Muscle layer of colon (tissue), 2 donors: ENCODE measurements around the gene GRIN2C.
A peak's percentile ranks its signal among the peaks of the same experiment; 100 is the strongest.

Experiments used
- H3K27ac ChIP-seq: one replicate; pipeline ENCODE4 v1.7.0; 2013; ENCODE audit warnings: low read depth, mild to moderate bottlenecking, low read length, moderate library complexity
- H3K27me3 ChIP-seq, 2 donors: one replicate each; pipeline ENCODE4 v1.7.0; 2013; ENCODE audit warnings: low read length in 2 of 2, mild to moderate bottlenecking in 2 of 2; ENCODE audit not compliant: insufficient read depth in 2 of 2, control insufficient read depth in 1 of 2
- H3K36me3 ChIP-seq: one replicate; pipeline ENCODE4 v1.7.0; 2013; ENCODE audit warnings: mild to moderate bottlenecking, low read length; ENCODE audit not compliant: insufficient read depth
- H3K4me1 ChIP-seq: one replicate; pipeline ENCODE4 v1.7.0; 2013; ENCODE audit warnings: mild to moderate bottlenecking, low read length; ENCODE audit not compliant: insufficient read depth
- H3K4me3 ChIP-seq, 2 donors: one replicate each; pipeline ENCODE4 v1.7.0; 2013; ENCODE audit warnings: low read length in 2 of 2, low read depth in 1 of 2, mild to moderate bottlenecking in 1 of 2, moderate library complexity in 1 of 2
- H3K9ac ChIP-seq: one replicate; pipeline ENCODE4 v1.7.0; 2013; ENCODE audit warnings: low read length
- H3K9me3 ChIP-seq: one replicate; pipeline ENCODE4 v1.7.0; 2013; ENCODE audit warnings: mild to moderate bottlenecking, low read length
- donor health status: abdominal sarcoma.
- donor health status: Adenocarcinoma of cecum.

Gene GRIN2C

DNA sequence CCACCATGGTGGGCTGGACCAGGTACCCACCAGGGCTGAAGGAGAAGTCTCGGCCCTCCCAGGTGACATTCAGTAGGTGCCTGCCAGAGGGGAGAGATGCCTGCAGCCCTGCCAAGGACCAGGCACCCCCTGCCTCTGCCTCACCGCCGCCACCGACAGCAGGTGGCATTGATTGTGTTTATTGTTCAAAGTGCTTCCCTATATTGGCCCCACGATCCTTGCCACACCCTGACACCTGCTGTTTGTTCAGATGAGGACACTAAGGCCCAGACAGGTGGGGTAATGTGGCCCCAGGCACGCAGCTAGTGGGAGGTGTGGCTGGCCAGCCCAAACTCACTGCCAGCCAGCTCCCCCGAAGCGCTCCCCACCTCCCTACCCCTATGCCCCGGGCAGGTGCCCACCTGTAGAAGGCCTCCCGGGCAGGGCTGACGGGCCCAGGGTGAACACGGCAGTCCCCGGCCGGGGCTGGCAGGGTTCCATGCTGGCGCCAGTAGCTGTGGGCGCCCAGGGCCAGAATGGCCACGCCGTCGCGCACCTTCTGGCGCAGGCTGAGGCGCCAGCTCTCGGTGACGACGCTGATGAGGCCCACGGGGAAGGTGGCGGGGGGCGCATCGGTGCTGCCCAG, 8.0 kb downstream of the GRIN2C start:
- Histone ChIP-seq H3K9ac (no peak overlapping the region), H3K4me3 (no peak overlapping the region), H3K4me1 (no peaks in the 10 kb centered on the region), H3K27ac (no peak overlapping the region), H3K36me3 (no peaks in the 10 kb centered on the region), H3K27me3 (peaks cover 33 to 64% of the 10 kb centered on the region in 2 donors), H3K9me3 (no peaks in the 10 kb centered on the region)

DNA sequence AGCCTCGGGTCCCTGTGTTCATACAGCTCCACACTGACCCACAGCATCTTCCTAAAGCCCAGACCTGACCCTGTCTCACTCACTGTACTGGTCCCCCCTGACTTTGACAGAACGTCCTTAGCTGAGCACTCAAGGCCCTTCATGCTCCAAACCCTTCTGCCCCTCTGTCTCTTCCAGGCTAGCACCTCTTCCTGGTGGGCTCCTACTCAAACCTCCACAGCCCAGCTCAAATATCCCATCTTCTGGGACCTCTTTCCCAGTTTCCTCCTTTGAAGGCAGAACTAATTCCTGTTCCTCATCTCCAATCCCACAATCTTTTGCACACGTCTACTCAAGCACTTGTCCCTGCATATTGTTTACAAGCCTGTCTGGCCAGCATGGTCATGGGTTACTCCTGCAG, 8.8 kb downstream of the GRIN2C start:
- Histone ChIP-seq H3K9ac (no peak overlapping the region), H3K9me3 (no peaks in the 10 kb centered on the region), H3K4me1 (no peaks in the 10 kb centered on the region), H3K27me3 (peaks cover 31 to 59% of the 10 kb centered on the region in 2 donors), H3K4me3 (no peak overlapping the region), H3K36me3 (no peaks in the 10 kb centered on the region), H3K27ac (no peak overlapping the region)

DNA sequence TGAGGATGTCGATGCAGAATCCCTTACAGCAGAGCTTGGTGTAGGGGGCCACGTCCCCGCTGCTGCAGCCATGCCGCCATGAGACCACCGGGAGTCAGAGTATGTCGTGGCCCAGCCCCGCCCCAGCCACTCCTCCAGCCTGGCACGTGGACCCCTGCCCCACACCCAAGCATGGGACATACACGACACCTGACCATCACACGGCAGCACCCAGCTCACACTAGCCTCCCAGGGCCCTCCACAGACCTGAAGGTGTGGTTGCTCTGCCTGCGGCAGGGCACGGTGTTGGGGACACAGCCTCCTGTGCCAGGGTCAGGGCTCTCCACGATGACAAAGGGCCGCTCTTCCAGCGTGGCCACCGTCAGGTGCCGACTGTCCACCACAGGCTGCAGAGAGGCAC, 9.4 kb downstream of the GRIN2C start:
- Histone ChIP-seq H3K36me3 (no peaks in the 10 kb centered on the region), H3K27me3 (peaks cover 25 to 53% of the 10 kb centered on the region in 2 donors), H3K9me3 (no peaks in the 10 kb centered on the region), H3K27ac (no peak overlapping the region), H3K4me3 (no peak overlapping the region), H3K9ac (no peak overlapping the region), H3K4me1 (no peaks in the 10 kb centered on the region)

DNA sequence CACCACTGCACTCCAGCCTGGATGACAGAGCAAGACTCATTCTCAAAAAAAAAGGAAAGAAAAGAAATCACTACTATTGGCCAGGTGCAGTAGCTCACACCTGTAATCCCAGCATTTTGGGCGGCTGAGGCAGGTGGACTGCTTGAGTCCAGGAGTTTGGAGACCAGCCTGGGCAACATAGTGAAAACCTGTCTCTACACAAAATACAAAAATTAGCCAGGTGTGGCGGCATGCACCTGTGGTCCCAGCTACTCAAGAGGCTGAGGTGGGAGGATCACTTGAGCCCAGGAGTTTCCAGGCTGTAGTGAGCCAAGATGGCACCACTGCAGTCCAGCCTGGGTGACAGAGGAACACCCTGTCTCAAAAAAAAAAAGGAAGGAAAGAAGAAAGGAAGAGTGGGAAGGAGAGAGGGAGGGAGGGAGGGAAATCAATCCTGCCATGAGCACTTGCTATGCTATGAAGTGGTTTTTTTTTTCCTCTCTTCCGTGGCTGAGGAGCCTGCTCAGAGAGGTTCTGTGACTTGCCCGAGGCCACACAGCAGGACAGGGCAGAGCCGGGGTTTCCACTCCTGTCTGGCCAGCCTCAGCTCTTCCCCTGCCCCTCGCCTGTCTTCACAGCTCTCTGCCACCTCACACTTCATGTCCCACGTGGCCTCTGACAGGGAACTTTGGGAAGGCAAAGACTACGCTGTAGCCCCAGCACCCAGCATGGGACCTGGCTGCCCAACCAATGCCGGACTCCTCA, 10.9 kb downstream of the GRIN2C start:
- Histone ChIP-seq H3K9me3 (no peaks in the 10 kb centered on the region), H3K4me1 (no peaks in the 10 kb centered on the region), H3K4me3 (no peak overlapping the region), H3K27me3 (peaks cover 17 to 41% of the 10 kb centered on the region in 2 donors), H3K36me3 (no peaks in the 10 kb centered on the region), H3K9ac (no peak overlapping the region), H3K27ac (no peak overlapping the region)

DNA sequence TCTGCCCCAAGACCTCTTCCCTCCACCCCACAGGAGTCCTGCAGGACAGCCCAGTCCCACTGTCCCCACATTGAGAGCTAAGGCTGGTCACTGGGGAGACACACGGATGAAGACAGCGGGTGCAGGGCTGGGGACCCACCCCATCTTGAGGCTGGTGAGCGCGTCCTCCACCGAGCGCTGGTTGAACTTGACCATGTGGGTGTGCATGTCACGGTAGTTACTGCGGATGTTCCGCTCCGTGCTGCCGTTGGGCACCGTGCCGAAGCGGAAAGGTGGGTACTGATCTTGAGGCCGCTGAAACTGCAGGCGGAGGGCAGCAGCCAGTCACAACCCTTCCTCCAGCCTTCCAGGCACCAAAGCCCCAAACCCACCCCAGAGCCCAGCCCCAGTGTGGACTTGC, 13.1 kb downstream of the GRIN2C start:
- H3K27ac ChIP-seq = no peak overlapping the region
- H3K4me1 ChIP-seq = peaks cover 10% of the 10 kb centered on the region
- no peak overlapping the region for H3K9ac ChIP-seq
- H3K27me3 ChIP-seq = peaks cover 6 to 25% of the 10 kb centered on the region in 2 donors
- no peaks in the 10 kb centered on the region for H3K9me3 ChIP-seq
- H3K36me3 ChIP-seq = no peaks in the 10 kb centered on the region
- H3K4me3 ChIP-seq = no peak overlapping the region

DNA sequence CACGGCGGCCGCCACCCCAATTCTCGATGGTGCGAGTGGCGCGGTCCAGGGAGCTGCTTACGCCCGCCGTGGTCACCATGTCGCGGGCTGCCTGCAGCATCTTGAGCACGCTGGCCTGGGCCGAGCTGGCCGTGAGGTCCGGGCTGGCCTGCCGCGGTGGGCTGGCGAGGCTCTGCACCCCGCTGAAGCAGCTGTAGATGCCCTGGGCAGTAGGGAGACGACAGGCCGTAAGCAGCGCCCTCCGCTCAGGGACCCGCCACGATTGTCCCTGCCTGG, 16.4 kb downstream of the GRIN2C start:
- Histone ChIP-seq H3K4me3 (no peak overlapping the region), H3K27ac (no peak overlapping the region), H3K9ac (no peak overlapping the region)

DNA sequence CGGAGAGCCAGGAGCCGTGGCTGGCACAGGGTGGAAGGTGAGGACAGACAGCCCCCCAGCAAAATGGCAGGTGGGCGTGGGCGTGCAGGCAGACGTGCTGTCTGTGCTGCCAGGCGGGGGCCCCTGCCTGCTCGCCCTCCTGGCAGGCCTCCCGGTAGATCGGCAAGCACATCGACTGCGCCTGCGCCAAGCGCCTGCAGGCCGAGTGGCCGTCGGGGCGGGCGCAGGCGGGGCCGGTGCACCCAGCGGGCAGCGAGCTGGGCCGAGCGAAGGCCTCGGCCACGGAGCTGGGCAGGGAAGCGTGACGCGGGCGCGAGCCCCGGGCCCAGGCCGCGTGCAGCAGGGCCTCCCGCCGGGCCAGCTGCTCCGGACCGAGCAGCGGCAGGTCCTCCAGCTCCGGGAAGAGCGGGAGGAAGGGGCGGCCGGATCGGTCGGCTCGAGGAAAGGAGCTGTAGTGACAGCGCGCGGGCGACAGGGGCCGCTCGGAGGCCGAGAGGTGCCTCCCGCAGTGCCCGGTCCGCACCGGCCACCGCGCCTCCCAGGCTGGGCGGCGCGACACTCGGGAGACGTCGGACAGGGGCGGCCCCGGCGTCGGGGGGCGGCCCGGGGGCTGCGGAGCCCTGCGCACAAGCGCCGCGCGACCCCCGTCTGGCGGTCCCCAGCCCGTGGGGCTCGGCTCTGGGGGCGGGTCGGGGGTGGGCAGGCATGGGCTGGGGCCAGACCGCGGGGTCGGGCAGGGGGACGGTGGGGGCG, 16.9 kb downstream of the GRIN2C start:
- peak overlapping the region in 1 of 2 donors; percentile 45 for H3K4me3 ChIP-seq
- no peak overlapping the region for H3K9ac ChIP-seq

More for the DNA sequence above, 16.4 kb downstream of the GRIN2C start:
- no peaks in the 10 kb centered on the region for H3K9me3 ChIP-seq
- no peaks in the 10 kb centered on the region for H3K36me3 ChIP-seq
- peaks cover 26% of the 10 kb centered on the region for H3K4me1 ChIP-seq
- H3K27me3 ChIP-seq = peaks cover 0 to 9% of the 10 kb centered on the region in 2 donors

DNA sequence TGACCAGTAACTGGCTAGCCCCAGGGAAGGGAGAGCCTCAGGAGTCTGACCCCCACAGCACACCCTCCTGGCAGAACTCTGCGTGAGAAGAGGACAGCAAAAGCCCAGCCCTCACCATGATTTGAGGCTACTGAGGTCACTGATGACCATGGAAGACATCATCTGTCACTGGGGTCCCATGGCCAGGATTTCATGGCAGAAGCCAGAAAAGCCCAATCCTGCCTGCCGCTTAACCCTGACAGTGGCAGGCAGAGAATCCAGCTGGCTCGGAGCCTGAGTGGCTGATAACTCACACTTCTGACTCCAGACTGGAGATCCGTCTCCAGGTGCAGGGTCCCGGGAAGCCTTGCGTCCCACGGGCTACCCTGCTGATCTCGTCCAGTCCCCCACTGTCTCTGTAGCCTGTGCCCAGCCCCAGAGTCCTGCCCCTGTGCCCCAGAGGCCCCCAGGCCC, 17.5 kb downstream of the GRIN2C start:
- Histone ChIP-seq H3K4me3 (peak overlapping the region in 1 of 2 donors; percentile 45), H3K4me1 (peaks cover 26% of the 10 kb centered on the region), H3K27me3 (peaks cover 0 to 9% of the 10 kb centered on the region in 2 donors), H3K9me3 (no peaks in the 10 kb centered on the region), H3K36me3 (no peaks in the 10 kb centered on the region), H3K9ac (no peak overlapping the region), H3K27ac (no peak overlapping the region)

More for the DNA sequence above, 16.9 kb downstream of the GRIN2C start:
- H3K36me3 ChIP-seq = no peaks in the 10 kb centered on the region
- no peak overlapping the region for H3K27ac ChIP-seq
- H3K4me1 ChIP-seq = peaks cover 26% of the 10 kb centered on the region
- peaks cover 0 to 9% of the 10 kb centered on the region in 2 donors for H3K27me3 ChIP-seq
- H3K9me3 ChIP-seq = no peaks in the 10 kb centered on the region

DNA sequence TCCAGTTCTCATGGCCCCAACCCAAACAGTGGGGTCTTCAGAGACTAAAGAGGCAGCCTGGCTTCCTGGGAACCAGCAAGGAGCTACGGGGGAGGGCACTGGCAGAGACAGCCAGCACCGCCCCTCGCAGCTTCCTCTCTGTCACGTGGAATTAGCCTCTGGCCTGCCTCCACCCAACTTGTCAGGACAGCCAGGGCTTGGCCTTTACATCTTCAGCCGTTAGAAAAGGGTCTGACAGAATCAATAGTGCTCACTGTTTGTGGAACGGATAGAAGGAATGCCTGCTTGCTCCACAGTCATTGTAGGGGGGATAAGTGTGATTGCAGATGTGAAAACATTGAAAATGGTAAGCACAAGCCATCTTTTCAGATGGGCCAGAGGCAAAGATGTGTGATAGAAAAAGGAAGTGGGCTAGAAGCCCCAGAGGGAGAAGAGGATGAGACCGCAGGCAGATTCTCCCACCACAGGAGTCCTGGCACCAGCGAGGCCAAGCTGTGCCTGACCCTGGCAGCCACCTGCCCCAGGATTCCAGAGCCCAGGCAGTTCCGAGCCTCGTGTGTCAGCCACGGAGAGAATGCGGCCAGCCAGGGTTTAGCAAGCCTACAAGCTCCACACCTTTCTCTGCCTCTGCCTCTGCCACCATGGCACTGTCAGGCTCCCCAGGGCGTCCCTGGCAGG, 18.6 kb downstream of the GRIN2C start:
- Histone ChIP-seq H3K4me3 (no peak overlapping the region), H3K4me1 (peaks cover 26% of the 10 kb centered on the region), H3K27me3 (peaks cover 0 to 9% of the 10 kb centered on the region in 2 donors), H3K36me3 (peaks cover 7% of the 10 kb centered on the region), H3K9ac (no peak overlapping the region), H3K9me3 (no peaks in the 10 kb centered on the region), H3K27ac (peak overlapping the region; percentile 8)

DNA sequence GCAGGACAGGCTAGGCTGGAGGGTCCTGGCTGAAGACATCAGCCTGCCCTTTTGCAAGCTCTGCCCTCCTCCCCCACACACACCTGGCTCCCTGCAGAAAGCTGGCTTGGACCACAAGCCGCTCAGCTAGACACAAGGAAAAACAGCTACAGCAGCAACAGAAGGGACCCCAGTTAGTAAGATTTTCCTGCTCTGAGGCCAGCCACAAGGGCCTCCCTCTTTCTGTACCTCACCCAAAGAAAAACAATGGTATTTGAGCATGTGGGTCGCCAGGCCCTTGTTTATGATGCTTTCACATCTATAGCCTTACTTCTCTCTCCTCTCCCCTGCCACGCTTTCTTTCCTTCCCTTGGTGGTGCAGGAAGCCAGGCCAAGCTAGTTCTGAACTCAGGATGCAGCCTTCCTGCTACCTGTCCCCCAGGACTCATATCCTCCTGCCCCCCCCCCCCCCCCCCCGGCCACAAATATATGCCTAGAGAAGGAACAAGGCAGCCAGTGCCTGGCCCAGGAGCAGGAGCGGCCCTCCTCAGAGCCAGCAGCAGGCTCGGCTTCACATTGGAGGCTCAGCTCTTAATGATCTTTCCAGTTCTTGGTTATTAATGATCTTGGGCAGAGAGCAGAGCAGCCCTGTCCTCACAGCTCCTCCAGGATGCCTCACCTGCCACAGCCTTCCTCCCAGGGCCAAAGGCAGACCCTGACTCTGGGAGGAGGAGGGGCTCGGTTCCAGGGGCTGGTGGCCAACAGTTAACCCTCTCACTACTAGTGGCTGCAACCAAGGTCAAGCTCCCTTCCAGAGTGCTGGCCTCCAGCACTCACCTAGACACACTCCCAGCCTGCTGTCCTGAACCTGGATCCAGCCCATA, 19.5 kb downstream of the GRIN2C start:
- Histone ChIP-seq H3K36me3 (peaks cover 12% of the 10 kb centered on the region), H3K9ac (no peak overlapping the region), H3K4me1 (peaks cover 26% of the 10 kb centered on the region), H3K9me3 (no peaks in the 10 kb centered on the region), H3K27me3 (peaks cover 0 to 9% of the 10 kb centered on the region in 2 donors), H3K4me3 (no peak overlapping the region), H3K27ac (no peak overlapping the region)
